K562 (cell line): Measurements from ENCODE around the gene ADK. TPM values are rescaled to one million over a fixed set of nuclear protein-coding genes. Genes with fewer than 3 reads are reported as not detected.

Source experiments
- CREB5 ChIP-seq: fragments of 250-450 bp; sonication (Bioruptor Pico); IDR thresholded peaks from 2 replicates; pipeline ENCODE4 v1.5.0; 2020; ENCODE audit warnings: mild to moderate bottlenecking
- CUX1 ChIP-seq: fragments of 200-800 bp; sonication (Bioruptor generic); IDR thresholded peaks from 2 replicates; pipeline ENCODE4 v1.6.1; 2016; ENCODE audit warnings: missing genetic modification characterization, missing compliant biosample characterization
- GATAD2A ChIP-seq: fragments of 450-650 bp; IDR thresholded peaks from 2 replicates; pipeline ENCODE4 v1.6.1; 2017
- JUNB ChIP-seq: fragments of 450-650 bp; formaldehyde crosslinking; conservative IDR thresholded peaks from 2 replicates; pipeline ENCODE4 v1.4.0; 2020; ENCODE audit warnings: mild to moderate bottlenecking
- MAX ChIP-seq: sonication (generic); formaldehyde crosslinking; IDR thresholded peaks from 2 replicates; pipeline ENCODE4 v1.9.0; 2022; ENCODE audit warnings: mild to moderate bottlenecking, missing genetic modification reagents
- PYGO2 ChIP-seq: fragments of 450-650 bp; IDR thresholded peaks from 2 replicates; pipeline ENCODE4 v1.6.1; 2016; ENCODE audit warnings: mild to moderate bottlenecking, missing genetic modification characterization, moderate library complexity, missing compliant biosample characterization
- SNIP1 ChIP-seq: fragments of 450-650 bp; IDR thresholded peaks from 2 replicates; pipeline ENCODE4 v1.7.1; 2017; ENCODE audit warnings: low read depth, mild to moderate bottlenecking
- TCFL5 ChIP-seq: fragments of 250-450 bp; sonication (Bioruptor Pico); conservative IDR thresholded peaks from 2 replicates; pipeline ENCODE4 v1.6.1; 2021; ENCODE audit warnings: mild to moderate bottlenecking, moderate library complexity, matching md5 sums
- THRAP3 ChIP-seq: fragments of 450-650 bp; IDR thresholded peaks from 2 replicates; pipeline ENCODE4 v1.6.1; 2016; ENCODE audit warnings: mild to moderate bottlenecking, inconsistent platforms, borderline replicate concordance
- XRCC5 ChIP-seq: fragments of 200-400 bp; formaldehyde crosslinking; IDR thresholded peaks from 2 replicates; pipeline ENCODE4 v1.6.1; 2017; ENCODE audit warnings: low read depth, mild to moderate bottlenecking, low read length
- ZNF12 ChIP-seq: sonication (generic); formaldehyde crosslinking; IDR thresholded peaks from 2 replicates; pipeline ENCODE4 v1.4.0; 2020; ENCODE audit warnings: mild to moderate bottlenecking, missing genetic modification reagents
- ZNF146 ChIP-seq: IDR thresholded peaks from one replicate; pipeline ENCODE4 v1.6.1; 2018; ENCODE audit warnings: missing compliant biosample characterization; ENCODE audit not compliant: unreplicated experiment
- ZNF212 ChIP-seq: fragments of 450-650 bp; formaldehyde crosslinking; IDR thresholded peaks from 2 replicates; pipeline ENCODE4 v1.4.0; 2020; ENCODE audit warnings: mild to moderate bottlenecking
- polyA plus RNA-seq, 8 experiments: library from polyadenylated mRNA; depleted of rRNA in 4 of 8; stranded (reverse) in 5 of 8; unstranded in 3 of 8; fragments of >200 nt; fragmentation: Nextera tagmentation in 2 of 8; fragmentation: Illumina TruSeq in 1 of 8; extraction: Ambion mirVana in 2 of 8; extraction: Trizol in 1 of 8; gene quantifications; 2 replicates each; pipeline versions ENCODE4 v1.2.1 to v1.2.3, GENCODE V29; 2011 to 2014; ENCODE audit warnings: inconsistent platforms in 1 of 8, missing spikeins in 1 of 8
- total RNA-seq, 7 experiments: library from RNA; depleted of rRNA in 6 of 7; stranded (reverse); fragments of >200 nt in 6 of 7; fragmentation: Illumina TruSeq in 2 of 7; extraction: Trizol in 2 of 7; gene quantifications; 2 replicates each; pipeline versions ENCODE4 v1.2.1 to v1.2.3, GENCODE V29; 2011 to 2021; ENCODE audit warnings: low replicate concordance in 1 of 7
- TF ChIP-seq, protein P1 (sequence below): sonication (generic); formaldehyde crosslinking; IDR thresholded peaks from 2 replicates; pipeline ENCODE4 v1.4.0; 2020; ENCODE audit warnings: mild to moderate bottlenecking, missing genetic modification reagents
- TF ChIP-seq, protein P2 (sequence below): fragments of 450-650 bp; IDR thresholded peaks from 2 replicates; pipeline ENCODE4 v1.6.1; 2016

ADK gene
- total and polyA plus RNA-seq, 9 of the 15 experiments (the other 6 are each of a cell fraction or from before 2014, with no cell fraction given) = 54.2 to 97.8 (median 73.6) TPM

- TF ChIP-seq JUNB (no peak), TCFL5 (CRISPR knock-in tag) (no peak), CUX1 (no peak), MAX (peak; percentile 94), ZNF212 (CRISPR knock-in tag) (no peak), THRAP3 (no peak), SNIP1 (no peak), PYGO2 (tag) (no peak), XRCC5 (0 out of 2 replicates have a peak, but pooled peaks have one; percentile 4), CREB5 (CRISPR knock-in tag) (no peak), ZNF146 (CRISPR knock-in tag) (no peak), ZNF12 (CRISPR knock-in tag) (peak; percentile 85), GATAD2A (peak; percentile 97)
- TF ChIP-seq, protein P1, sequence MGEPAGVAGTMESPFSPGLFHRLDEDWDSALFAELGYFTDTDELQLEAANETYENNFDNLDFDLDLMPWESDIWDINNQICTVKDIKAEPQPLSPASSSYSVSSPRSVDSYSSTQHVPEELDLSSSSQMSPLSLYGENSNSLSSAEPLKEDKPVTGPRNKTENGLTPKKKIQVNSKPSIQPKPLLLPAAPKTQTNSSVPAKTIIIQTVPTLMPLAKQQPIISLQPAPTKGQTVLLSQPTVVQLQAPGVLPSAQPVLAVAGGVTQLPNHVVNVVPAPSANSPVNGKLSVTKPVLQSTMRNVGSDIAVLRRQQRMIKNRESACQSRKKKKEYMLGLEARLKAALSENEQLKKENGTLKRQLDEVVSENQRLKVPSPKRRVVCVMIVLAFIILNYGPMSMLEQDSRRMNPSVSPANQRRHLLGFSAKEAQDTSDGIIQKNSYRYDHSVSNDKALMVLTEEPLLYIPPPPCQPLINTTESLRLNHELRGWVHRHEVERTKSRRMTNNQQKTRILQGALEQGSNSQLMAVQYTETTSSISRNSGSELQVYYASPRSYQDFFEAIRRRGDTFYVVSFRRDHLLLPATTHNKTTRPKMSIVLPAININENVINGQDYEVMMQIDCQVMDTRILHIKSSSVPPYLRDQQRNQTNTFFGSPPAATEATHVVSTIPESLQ = no peak; the same call in 1 of the 2 replicates
- TF ChIP-seq, protein P2, sequence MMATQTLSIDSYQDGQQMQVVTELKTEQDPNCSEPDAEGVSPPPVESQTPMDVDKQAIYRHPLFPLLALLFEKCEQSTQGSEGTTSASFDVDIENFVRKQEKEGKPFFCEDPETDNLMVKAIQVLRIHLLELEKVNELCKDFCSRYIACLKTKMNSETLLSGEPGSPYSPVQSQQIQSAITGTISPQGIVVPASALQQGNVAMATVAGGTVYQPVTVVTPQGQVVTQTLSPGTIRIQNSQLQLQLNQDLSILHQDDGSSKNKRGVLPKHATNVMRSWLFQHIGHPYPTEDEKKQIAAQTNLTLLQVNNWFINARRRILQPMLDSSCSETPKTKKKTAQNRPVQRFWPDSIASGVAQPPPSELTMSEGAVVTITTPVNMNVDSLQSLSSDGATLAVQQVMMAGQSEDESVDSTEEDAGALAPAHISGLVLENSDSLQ = peak; percentile 93
These were observed at the start of gene ADK (continued) for GRCh38 chr10:74150990-74151878.
